Measurements from ENCODE around the gene NDUFB7. TPM values are rescaled to one million over a fixed set of nuclear protein-coding genes. Genes with fewer than 3 reads are reported as not detected.

NDUFB7 gene
- polyA plus RNA-seq, 1 of the 3 experiments (the other 2 are of a cell fraction), result 465 TPM

- TF ChIP-seq CTCF (IDR thresholded peaks at IDR 0.05) (no peak), POLR2AphosphoS5 (IDR thresholded peaks at IDR 0.05; ENCODE audit: low read depth, low read length) (no peak), JUND (IDR thresholded peaks at IDR 0.05) (no peak), TAF1 (IDR thresholded peaks at IDR 0.05; ENCODE audit: borderline replicate concordance, low read depth, low read length) (no peak)
- TF ChIP-seq, protein P1, sequence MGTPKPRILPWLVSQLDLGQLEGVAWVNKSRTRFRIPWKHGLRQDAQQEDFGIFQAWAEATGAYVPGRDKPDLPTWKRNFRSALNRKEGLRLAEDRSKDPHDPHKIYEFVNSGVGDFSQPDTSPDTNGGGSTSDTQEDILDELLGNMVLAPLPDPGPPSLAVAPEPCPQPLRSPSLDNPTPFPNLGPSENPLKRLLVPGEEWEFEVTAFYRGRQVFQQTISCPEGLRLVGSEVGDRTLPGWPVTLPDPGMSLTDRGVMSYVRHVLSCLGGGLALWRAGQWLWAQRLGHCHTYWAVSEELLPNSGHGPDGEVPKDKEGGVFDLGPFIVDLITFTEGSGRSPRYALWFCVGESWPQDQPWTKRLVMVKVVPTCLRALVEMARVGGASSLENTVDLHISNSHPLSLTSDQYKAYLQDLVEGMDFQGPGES (IDR thresholded peaks at IDR 0.05; ENCODE audit: low read depth, low read length), result no peak
Measured at GRCh38 chr19:14606627-14607026, 34.8 kb upstream of the NDUFB7 start (continued).

GRCh38 chr19:14603990-14604387, 32.1 kb upstream of the NDUFB7 start:
- CTCF ChIA-PET, result no interaction called here
- Histone ChIP-seq H4K20me1 (ENCODE audit: insufficient read depth) (no peaks in the 10 kb centered on the region), H3K27me3 (ENCODE audit: insufficient read depth) (peaks cover 22% of the 10 kb centered on the region; the same call in 1 of the 2 replicates), H3K9me2 (no peaks in the 10 kb centered on the region), H3K4me3 (ENCODE audit: low read depth in 2 of 2, low read length in 1 of 2) (no peak overlapping the region), H3K9me3 (no peaks in the 10 kb centered on the region), H3F3A (replicated peaks; ENCODE audit: insufficient read depth) (no peaks in the 10 kb centered on the region), H3K4me1 (ENCODE audit: control insufficient read depth in 1 of 2, insufficient read depth in 2 of 2, low read depth in 1 of 2, low read length in 1 of 2) (no peaks in the 10 kb centered on the region), H3K4me2 (no peak overlapping the region), H3K9ac (no peak overlapping the region), H2AFZ (ENCODE audit: low read depth) (no peak overlapping the region), H3K27ac (ENCODE audit: low read depth in 2 of 2, low read length in 1 of 2) (no peak overlapping the region), H3K36me3 (replicated peaks in 1 of 2; ENCODE audit: control insufficient read depth in 1 of 2, insufficient read depth in 2 of 2, low read length in 1 of 2) (no peaks in the 10 kb centered on the region), H3K79me2 (ENCODE audit: insufficient read depth) (no peaks in the 10 kb centered on the region)
- POLR2A ChIA-PET, result no interaction called here
- DNase-seq, result no peak
- TF ChIP-seq TEAD4 (IDR thresholded peaks at IDR 0.05; ENCODE audit: borderline replicate concordance, insufficient read depth) (no peak), USF1 (IDR thresholded peaks at IDR 0.05; ENCODE audit: borderline replicate concordance, low read depth) (no peak), TAF1 (IDR thresholded peaks at IDR 0.05; ENCODE audit: borderline replicate concordance, low read depth, low read length) (no peak), RFX5 (IDR thresholded peaks at IDR 0.05; ENCODE audit: low read length) (no peak), SMC3 (IDR thresholded peaks at IDR 0.05; ENCODE audit: low read depth, low read length) (no peak), MAX (IDR thresholded peaks at IDR 0.05; ENCODE audit: low read depth) (no peak), SIN3A (IDR thresholded peaks at IDR 0.05; ENCODE audit: borderline replicate concordance, low read depth, low read length) (no peak), RCOR1 (IDR thresholded peaks at IDR 0.05; ENCODE audit: low read length) (no peak), REST (IDR thresholded peaks at IDR 0.05; ENCODE audit: low read depth, low read length) (no peak), GABPA (IDR thresholded peaks at IDR 0.05; ENCODE audit: low read depth) (no peak)
- 9% methylated on average over 2 of the region's 2 CpGs for WGBS (ENCODE audit: low lambda C conversion rate)
